GM18951 (cell line): ENCODE results near the gene PSAP.

Experiments used
- POLR2A ChIP-seq: IDR thresholded peaks from 4 replicates; pipeline ENCODE4 v1.6.1; 2011; ENCODE audit warnings: mild to moderate bottlenecking; ENCODE audit not compliant: insufficient read length, insufficient read depth; ENCODE audit errors: extremely low read depth
- in situ Hi-C: fragments of 300-500 bp; cut with MboI; formaldehyde crosslinking; loops from one replicate; pipeline ENCODE4 v1.12.0; 2022; ENCODE audit warnings: low sequenced_read_pairs, mixed read lengths, inconsistent platforms; ENCODE audit not compliant: unreplicated experiment

Gene PSAP

DNA sequence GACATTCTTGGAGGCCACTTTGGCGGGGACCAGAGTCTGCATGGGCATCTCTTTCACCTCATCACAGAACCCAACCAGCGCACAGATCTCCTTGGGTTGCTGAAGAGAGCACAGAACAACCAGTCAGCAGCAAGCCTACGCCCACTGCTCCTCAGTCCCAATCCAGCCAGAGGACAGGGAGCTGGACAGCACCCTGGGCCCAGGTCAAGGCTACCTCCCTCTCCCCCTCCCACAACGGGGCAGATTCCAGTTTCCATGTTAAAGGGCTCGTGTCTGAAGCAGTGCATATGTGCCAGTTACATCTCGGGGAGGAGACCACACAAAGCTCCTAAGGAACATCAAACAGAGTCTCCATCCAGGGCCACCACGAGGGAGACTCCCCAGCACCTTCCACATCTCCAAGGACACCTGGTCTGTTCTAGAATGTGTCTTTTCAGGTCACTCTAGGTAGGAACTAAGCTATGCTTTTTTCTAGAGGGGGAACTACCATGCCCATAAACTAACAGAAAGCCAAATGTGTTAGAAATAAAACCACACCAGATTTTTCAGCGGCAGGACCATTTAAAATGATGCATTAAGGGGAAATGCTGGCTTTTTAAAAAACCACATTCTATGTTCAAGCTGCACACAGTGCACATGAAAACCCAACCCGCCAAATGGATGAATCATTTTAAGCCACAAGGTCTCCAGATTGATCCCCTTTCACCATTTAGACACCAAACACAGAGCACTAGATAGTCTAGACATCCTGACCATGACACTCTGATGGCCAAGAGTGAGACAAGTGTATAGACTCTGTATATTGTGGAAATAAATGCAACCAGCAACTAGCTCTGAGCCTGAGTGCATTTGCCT, 28.9 kb downstream of the PSAP start:
- TF ChIP-seq POLR2A: no peak
- in situ Hi-C loops: no loop called here

DNA sequence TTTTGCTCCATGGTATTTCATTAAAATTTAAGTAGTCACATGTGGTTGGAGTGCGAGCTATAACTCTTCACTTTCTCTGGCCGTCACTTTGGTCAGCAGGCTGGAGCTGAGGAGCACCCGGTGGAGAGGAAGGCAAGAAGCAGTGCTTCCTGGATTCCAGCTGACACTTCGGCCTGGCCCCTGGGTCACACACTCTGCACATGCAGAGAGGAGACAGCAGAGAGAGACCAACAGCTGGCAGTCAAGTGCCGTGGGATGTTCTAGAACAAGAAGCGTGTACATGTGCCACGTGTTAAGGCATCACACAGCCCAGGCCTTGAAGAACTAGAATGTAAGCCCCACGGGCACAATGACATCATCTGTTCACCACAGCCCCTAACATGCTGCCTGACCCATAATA, 30.1 kb downstream of the PSAP start:
- in situ Hi-C loops: no loop called here
- no peak for TF ChIP-seq POLR2A

- TF ChIP-seq POLR2A: no peak
- in situ Hi-C loops: loop anchor here (10.0 kb wide), 1 partner anchor 435 kb away; no protein-coding TSS in a partner anchor
Measured at GRCh38 chr10:71819985-71820384, 31.1 kb downstream of the PSAP start.

GRCh38 chr10:71819441-71819861, 31.6 kb downstream of the PSAP start:
- in situ Hi-C loops: loop anchor here (10.0 kb wide), 1 partner anchor 435 kb away; no protein-coding TSS in a partner anchor
- TF ChIP-seq POLR2A: no peak

- TF ChIP-seq POLR2A: no peak
- in situ Hi-C loops: loop anchor here (10.0 kb wide), 1 partner anchor 434 kb away; no protein-coding TSS in a partner anchor
Measured at GRCh38 chr10:71818674-71819260, 32.3 kb downstream of the PSAP start.

GRCh38 chr10:71817831-71818655, 33.0 kb downstream of the PSAP start:
- in situ Hi-C loops: loop anchor here (10.0 kb wide), 1 partner anchor 433 kb away; no protein-coding TSS in a partner anchor
- no peak for TF ChIP-seq POLR2A

DNA sequence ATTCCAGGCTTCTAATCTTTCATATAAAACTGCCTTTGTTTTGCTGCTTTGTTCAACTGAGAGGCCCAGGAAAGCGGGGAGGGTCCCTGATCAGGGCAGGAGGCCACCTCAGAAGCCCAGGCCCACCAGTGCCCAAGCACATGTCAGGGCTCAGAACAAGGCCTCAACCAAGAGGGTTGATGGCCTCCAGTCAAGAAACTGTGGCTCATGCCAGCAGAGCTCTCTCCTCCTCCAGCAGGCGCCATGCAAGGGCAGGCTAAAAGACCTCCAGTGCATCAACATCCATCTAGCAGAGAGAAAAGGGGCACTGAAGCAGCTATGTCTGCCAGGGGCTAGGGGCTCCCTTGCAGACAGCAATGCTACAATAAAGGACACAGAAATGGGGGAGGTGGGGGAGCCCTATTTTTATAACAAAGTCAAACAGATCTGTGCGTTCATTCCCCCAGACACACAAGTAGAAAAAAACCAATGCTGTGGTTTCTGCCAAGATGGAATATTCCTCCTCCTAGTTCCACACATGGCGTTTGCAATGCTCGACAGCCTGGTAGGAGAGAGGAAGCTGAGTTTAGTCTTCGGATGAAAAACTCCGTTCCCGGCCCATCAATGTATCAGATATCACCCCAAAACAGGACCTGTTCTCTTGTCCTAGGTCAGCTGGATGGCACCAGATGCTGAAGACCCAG, 34.0 kb downstream of the PSAP start:
- in situ Hi-C loops: loop anchor here (10.0 kb wide), 1 partner anchor 432 kb away; no protein-coding TSS in a partner anchor
- TF ChIP-seq POLR2A: no peak

GRCh38 chr10:71816421-71816851, 34.6 kb downstream of the PSAP start:
- TF ChIP-seq POLR2A: no peak
- in situ Hi-C loops: loop anchor here (10.0 kb wide), 1 partner anchor 432 kb away; no protein-coding TSS in a partner anchor

GRCh38 chr10:71815515-71816130, 35.4 kb downstream of the PSAP start:
- in situ Hi-C loops: loop anchor here (10.0 kb wide), 1 partner anchor 431 kb away; no protein-coding TSS in a partner anchor
- TF ChIP-seq POLR2A: no peak

DNA sequence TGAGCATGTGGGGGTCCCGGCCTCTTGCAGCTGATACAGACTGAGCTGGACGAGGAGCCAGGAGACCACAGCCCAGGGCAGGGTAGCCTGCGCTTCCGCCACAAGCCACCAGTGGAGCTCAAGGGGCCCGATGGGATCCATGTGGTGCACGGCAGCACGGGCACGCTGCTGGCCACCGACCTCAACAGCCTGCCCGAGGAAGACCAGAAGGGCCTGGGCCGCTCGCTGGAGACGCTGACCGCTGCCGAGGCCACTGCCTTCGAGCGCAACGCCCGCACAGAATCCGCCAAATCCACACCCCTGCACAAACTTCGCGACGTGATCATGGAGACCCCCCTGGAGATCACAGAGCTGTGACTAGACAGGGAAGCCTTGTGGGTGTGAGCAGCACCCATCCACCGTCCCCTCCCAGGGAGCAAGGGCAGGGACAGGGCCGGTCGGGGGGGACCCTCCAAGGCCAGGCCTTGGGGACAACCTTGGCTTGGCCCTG, 36.1 kb downstream of the PSAP start:
- no peak for TF ChIP-seq POLR2A
- in situ Hi-C loops: loop anchor here (10.0 kb wide), 1 partner anchor 430 kb away; no protein-coding TSS in a partner anchor

DNA sequence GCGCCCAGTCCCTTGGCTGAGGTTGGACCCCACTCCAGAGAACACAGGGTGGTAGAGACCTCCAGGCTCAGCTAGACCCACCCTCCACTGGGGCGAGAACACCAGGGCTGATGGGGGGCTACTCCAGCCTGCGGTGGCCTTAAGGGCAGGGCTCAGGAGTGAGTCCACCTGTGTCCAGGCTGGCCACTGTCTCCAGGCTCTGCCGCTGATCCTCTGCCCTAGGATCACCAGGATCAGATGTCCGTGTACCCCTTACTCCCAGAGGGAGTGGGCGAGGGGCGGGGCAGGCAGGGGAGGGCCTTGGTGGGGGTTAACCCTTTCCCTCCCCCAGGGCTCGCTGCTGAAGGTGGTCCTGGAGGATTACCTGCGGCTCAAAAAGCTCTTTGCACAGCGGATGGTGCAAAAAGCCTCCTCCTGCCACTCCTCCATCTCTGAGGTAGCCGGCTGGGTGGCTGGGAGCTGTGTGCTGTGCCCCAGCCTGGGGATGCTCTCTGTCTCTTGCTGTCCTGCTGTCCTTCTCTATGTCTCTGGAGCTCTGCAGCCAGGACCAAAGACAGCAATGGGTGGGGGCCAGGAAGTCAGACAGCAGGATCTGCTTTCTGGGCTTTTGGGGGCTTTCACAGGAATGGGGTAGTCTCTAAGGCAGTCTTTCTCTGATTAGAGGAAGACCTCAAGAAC, 38.0 kb downstream of the PSAP start:
- TF ChIP-seq POLR2A: no peak
- in situ Hi-C loops: loop anchor here (10.0 kb wide), 1 partner anchor 428 kb away; no protein-coding TSS in a partner anchor
